GM18505 (cell line): Measurements from ENCODE around the gene SYAP1.
A peak's percentile ranks its signal among the peaks of the same experiment; 100 is the strongest.
"Not testable (repeated sequence)": the region's sequence is repeated elsewhere in the genome, so short reads cannot be mapped to it uniquely, and the experiment has no call there.

Experiments used
- ATAC-seq: cut with Tn5 transposase; IDR thresholded peaks from one replicate; pipeline ENCODE4 v1.9.1; 2021; ENCODE audit not compliant: unreplicated experiment
- POLR2A ChIP-seq: IDR thresholded peaks from 4 replicates; pipeline ENCODE4 v1.6.1; 2011; ENCODE audit warnings: borderline replicate concordance; ENCODE audit not compliant: insufficient read depth, insufficient read length; ENCODE audit errors: extremely low read depth

SYAP1 gene

DNA sequence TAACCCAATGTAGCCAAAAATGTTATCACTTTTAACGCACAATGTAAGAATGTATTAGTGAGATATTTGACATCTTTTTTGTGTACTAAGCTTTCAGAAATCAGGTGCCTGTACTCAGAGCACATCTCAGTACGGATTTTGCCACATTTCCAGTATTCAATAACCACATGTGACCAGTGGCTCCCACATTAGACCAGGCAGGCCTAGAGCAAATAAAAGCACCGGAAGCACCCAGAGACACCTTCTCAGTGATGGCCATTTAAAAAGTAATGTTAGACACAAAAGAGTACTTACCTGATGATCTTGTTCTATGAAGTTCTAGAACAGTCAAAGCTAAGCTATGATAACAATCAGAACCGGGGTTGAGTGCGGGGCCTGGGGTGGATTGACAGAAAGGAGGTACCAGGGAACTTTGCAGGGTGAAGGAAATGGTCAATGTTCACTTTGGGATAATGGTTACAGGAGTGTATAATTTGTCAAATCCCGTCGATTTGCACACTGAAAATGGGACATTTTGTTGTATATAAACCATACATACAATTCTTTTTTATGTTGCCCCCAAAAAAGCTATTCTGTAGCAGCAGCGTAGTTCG lies 8.1 kb upstream of the SYAP1 start:
- ATAC-seq = no peak
- no peak for TF ChIP-seq POLR2A

DNA sequence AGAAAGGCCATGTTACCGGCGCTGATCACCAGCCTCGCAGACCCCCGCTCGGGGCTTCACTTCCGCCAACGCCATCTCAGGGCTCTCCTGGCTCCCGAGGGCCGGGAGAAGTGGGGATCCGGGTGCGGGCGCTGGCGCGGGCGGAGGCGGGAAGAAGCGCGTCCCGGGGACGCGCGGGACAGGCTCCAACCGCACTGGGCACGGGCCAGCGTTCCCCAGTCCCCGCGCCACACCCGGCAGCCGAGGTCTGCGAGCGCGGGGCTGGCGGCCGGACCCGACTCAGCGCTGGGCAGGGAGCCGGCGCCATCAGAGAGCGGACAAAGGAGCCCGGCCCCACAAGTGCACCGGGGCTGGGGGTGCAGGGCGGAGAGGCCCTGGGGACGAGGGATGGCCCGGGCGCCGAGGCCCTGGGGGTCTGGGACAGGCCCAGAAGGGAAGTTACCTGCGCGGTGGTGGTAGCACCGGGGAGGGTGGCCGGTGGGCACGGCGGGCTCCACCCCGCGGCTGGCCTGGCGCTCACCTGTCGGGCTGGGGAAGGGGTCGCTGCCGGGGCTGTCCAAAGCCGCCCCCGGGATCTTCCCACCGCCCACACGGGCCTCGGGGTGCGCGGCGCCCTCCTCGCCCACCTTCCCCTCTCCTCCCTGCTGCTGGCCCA lies 7.4 kb upstream of the SYAP1 start:
- peak; percentile 37 for ATAC-seq
- TF ChIP-seq POLR2A = no peak

DNA sequence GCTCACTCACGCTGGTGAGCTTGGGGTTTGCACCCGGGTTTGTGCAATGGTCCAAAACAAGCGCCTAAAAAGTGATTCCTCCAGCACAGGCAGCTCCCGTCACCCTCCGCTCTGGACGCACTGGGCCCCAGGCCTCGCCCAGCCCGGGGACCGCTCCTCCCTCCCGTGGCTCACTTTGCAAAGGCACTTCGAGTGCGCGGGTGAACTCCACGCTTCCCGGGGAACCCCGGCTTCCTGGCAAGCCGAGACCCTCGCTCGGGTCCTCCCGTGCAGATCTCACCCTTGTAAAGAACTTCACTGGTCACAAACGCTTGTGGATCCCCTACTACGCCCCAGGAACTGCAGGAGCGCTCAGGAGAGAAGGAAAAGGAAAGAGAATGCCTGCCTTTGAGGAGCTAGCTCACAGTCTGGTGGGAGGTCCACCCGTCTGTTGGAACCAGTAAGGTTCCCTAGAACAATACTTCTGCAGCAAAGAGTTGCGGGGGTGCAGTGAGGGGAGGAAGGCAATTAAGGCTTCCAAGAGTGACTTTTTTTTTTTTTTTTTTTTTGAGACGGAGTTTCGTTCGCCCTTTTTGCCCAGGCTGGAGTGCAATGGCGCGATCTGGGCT lies 6.8 kb upstream of the SYAP1 start, which contains the start of gene CTPS2:
TSS of gene CTPS2 (minus strand) at position 122 of the 608 bp plus-strand sequence. CDS start 9,767 bp downstream, outside the sequence.
- TF ChIP-seq POLR2A = peak; percentile 72
- ATAC-seq = peak; percentile 69

DNA sequence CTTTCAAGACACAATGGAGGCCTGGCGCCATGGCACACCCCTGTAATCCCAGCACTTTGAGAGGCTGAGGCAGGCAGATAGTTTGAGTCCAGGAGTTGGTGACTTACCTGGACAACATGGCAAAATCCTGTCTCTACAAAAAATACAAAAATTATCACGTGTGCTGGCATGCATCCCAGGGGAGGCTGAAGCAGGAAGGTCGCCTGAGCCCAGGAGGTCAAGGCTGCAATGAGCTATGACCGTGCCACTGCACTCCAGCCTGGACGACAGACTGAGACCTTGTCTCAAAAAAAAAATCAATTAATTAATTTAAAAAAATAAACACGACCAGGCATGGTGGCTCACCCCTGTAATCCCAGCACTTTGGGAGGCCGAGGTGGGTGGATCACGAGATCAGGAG lies 4.9 kb upstream of the SYAP1 start:
- ATAC-seq = no peak
- TF ChIP-seq POLR2A = no peak

DNA sequence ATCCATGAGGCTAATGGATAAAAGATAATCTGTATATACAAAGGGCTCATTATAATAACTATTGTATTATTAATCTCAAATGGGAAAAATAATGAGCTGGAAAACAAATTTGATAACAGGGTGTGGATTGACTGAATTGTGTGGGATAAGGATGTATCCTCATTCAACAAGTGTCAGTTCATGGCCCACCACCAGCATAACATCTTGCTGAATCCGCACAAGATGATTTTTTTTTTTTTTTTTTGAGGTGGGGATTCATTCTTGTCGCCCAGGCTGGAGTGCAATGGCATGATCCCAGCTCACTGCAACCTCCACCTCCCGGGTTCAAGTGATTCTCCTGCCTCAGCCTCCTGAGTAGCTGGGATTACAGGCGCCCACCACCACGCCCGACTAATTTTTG lies 3.8 kb upstream of the SYAP1 start:
- not testable (repeated sequence) for ATAC-seq

DNA sequence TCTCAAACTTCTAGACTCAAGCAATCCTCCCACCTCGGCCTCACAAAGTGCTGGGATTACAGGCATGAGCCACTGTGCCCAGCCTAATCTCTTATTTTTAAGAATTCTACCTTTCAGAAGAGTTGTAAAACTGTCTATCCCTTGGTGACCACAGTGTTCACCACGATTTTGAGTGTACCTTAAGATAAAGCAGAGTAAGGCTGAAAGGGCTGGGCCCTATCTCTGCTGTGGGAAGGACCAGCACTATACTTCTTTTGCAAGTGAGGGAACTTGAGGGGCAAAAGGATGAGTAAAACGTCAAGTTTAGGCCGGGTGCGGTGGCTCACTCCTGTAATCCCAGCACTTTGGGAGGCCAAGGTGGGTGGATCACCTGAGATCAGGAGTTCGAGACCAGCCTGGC lies 3.0 kb upstream of the SYAP1 start:
- not testable (repeated sequence) for ATAC-seq

DNA sequence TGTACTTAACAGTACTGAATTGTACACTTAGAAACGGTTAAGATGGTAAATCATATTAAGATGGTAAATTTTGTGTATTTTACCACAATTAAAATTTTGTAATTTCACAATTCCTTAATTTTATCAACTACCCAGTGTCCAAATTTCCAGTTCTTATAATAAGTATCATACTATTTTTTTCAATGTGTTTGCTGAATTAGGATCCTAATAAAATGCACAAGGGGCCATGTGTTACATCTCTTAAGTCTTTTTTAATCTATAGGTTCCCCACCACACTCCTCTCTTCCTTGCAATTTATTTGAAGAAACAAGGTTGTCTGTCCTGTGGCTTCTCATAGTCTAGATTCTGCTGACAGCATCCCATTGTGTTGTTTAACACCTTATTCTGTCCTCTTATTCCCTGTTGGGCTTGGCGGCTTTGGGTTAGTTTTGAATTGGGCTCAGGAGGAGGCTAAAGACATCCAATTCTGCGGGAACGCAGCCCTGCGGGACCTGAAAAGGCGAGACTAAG lies 533 bp upstream of the SYAP1 start:
- peak; percentile 33 for ATAC-seq
- TF ChIP-seq POLR2A = no peak

DNA sequence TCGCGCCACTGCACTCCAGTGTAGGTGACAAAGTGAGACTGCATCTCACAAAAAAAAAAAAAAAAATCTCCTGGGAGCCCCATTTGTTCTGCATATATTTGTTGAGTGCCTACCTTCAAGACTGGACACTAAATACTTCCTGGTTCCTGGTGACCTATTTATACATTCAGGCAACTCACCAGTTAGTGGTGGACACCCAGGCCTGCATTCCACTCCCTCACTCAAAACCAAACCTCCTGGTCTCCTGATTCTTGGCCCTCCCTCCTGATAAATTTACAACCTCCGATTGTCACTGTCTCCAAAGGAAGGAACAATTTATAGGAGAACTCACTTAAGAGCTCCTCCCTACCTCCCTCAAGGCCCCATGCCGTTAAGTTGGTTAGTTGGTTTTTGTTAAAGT lies 3.1 kb downstream of the SYAP1 start:
- no peak for ATAC-seq
- no peak for TF ChIP-seq POLR2A

DNA sequence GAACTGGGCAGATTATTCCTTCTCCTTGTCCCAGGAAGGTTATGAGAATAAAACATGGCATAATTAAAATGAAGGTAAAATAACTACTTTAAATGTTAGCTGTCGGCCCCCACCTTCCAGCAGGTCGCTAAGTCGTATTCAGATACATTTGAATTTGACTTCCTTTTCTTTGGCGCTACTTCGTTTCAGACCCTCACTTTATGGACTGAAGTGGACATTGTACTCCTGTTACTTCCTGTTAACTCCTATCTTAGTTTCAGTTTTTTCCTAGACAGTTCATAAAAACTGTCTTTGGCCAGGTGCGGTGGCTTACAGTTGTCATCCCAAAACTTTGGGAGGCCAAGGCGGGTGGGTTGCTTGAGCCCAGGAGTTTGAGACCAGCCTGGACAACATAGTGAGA lies 5.7 kb downstream of the SYAP1 start:
- no peak for TF ChIP-seq POLR2A

DNA sequence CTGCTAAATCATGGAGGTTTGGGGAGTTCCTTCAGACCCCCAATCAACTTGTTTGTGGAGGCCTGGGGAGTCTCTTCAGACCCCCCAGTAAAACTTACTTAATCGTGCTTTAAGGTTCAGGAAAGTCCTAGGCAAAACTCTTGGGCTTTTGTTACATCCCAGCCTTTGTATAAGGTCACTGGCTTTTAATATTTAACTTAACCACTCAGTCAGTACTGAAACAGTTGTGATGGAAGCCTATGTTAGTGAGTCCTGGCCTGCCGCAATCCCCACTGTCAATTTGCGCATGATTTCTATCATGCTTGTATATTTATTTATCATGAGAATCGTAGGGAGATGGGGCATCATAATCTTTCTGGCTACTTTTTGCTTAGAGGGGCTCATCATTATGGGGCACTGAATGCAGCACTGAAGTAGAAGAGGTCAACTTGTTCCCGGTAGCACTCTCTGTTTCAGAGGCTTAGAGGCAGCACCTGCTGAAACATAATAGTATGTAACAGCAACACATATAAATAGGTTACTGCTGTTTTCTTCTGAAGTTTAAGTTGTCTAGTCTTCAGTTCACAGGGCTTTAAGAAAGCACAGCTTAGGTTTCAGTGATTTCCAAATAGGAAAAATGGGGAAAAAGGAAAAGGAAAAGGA lies 7.1 kb downstream of the SYAP1 start:
- ATAC-seq = not testable (repeated sequence)

More for the DNA sequence above, 5.7 kb downstream of the SYAP1 start:
- no peak for ATAC-seq

DNA sequence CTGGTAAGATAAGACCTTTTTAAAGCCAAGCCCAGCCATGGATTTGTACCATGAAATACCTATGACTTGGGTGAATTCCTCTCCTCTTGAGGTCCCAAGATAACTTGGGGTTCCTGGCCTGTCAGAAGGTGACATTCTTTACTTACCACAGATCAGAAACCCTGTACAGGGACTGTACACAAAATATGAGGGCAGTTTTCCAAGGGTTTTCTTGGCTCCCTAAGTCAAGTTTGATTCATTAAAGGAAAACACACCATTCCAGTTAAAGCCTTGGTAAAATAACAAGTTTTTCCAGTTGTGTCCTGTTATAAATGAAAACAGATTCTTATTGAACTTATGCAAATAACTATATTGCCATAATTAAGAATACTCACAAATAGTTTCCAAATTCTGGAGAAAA lies 8.2 kb downstream of the SYAP1 start:
- ATAC-seq = no peak
- TF ChIP-seq POLR2A = no peak

DNA sequence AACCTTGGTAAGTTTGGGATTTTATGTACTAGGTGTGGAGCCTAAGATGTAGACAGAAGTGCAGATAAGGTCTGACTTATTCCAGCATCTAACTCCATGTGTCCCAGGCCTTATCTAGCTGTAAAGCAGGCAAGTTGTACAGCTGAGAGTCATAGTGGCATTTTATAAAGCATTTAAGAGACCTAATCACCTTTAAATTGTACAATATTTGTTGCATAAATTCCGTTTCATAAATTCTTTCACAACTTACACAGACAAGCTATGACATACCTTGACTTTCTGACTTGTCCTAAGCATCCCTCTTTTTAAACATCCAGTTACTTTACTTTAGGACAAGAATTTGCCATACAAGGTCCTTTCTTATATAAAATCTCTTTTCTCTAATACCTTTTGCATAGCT lies 11.0 kb downstream of the SYAP1 start:
- TF ChIP-seq POLR2A = no peak
- no peak for ATAC-seq

DNA sequence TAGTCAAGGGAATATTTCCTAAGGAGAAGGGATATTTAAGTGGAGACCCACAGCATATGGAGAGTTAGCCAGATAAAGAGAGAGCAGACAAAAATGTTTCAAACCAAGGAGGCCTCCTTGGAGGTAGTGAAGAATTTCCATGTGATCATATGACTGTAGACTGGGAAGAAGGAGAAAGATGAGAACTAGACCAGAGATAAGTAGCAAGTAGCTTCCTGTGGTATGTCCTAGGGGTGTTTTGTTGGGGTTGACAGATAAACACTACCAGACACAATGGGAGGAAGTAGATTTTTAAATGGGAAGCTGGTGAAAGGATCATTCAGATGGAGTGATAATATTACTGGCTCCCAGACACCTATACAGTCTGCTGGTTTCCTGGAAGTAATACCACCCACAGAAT lies 13.6 kb downstream of the SYAP1 start:
- no peak for TF ChIP-seq POLR2A
- no peak for ATAC-seq

DNA sequence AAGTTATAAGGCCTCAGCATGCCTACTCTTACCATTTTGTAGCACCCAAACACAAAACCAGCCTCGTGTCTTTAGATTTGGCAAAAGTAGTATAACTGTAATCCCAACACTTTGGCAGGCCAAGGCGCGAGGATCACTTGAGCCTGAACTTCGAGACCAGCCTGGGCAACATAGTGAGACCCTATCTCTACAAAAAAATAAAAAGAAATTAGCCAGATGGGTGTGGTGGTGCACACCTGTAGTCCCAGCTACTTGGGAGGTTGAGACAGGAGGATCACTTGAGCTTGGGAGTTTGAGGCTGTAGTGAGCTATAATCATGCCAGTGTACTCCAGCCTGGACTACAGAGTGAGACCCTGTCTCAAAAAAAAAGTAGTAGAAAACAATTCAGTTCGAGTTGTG lies 17.6 kb downstream of the SYAP1 start:
- TF ChIP-seq POLR2A = no peak

More for the DNA sequence above, 17.6 kb downstream of the SYAP1 start:
- no peak for ATAC-seq
